GM13976 (cell line): Measurements from ENCODE around the gene MCTP2.
"Not testable (repeated sequence)": the region's sequence is repeated elsewhere in the genome, so short reads cannot be mapped to it uniquely, and the experiment has no call there.

Experiments
- DNase-seq: peaks from one replicate; pipeline ENCODE4 v3.0.0; 2012; ENCODE audit warnings: low spot score
- in situ Hi-C: fragments of 300-500 bp; cut with MboI; formaldehyde crosslinking; loops from one replicate; pipeline ENCODE4 v1.12.0; 2022; ENCODE audit warnings: low sequenced_read_pairs, mixed read lengths, inconsistent platforms; ENCODE audit not compliant: unreplicated experiment
- TF ChIP-seq, protein P1 (sequence below): IDR thresholded peaks from 2 replicates; pipeline ENCODE4 v1.5.1; 2012; ENCODE audit warnings: borderline replicate concordance, mild to moderate bottlenecking; ENCODE audit not compliant: insufficient read depth; ENCODE audit errors: extremely low read depth, missing control alignments, control extremely low read depth

The MCTP2 gene

DNA sequence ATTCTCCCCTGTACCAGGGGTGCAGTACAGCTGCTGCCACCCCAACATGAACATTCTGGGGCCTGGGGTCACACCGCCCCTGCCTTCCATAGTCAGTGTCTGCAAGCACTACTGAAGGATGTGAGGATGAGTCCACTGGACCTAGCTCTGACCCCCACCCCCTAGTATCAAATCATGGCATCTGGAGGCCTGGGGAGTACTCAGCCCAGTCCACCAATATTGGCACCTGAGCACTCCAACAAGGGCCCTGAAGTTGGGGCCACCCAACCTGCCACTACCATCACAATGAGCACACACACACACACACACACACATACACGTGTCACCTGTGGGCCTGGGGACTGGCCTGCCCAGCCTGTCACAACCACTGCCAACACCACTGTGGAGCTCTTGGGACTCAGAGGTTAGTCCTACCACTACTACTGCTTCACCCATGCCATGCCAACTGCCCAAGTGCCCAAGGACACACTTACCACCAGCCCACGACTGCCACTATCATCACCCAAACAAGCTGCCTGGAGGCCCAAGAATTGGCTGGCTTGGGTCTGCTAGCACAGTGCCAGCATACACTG lies 253.9 kb downstream of the MCTP2 start:
- in situ Hi-C loops, result no loop called here
- DNase-seq, result no peak
- TF ChIP-seq, protein P1, sequence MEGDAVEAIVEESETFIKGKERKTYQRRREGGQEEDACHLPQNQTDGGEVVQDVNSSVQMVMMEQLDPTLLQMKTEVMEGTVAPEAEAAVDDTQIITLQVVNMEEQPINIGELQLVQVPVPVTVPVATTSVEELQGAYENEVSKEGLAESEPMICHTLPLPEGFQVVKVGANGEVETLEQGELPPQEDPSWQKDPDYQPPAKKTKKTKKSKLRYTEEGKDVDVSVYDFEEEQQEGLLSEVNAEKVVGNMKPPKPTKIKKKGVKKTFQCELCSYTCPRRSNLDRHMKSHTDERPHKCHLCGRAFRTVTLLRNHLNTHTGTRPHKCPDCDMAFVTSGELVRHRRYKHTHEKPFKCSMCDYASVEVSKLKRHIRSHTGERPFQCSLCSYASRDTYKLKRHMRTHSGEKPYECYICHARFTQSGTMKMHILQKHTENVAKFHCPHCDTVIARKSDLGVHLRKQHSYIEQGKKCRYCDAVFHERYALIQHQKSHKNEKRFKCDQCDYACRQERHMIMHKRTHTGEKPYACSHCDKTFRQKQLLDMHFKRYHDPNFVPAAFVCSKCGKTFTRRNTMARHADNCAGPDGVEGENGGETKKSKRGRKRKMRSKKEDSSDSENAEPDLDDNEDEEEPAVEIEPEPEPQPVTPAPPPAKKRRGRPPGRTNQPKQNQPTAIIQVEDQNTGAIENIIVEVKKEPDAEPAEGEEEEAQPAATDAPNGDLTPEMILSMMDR, result no peak

DNA sequence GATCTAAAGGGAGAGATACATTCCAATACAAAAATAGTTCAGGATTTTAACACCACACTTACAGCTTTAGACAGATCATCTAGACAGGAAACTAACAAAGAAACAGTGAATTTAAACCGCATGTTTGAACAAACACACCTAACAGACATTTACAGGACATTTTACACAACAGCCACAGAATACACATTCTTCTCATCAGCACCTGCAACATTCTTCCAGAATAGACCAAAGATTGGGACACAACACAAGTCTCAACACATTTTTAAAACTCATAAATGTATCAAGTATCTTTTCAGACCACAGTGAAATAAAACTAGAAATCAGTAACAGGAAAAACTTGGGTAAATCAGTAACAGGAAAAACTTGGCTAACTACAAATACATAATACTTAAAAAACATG lies 256.3 kb downstream of the MCTP2 start:
- no peak for DNase-seq
- in situ Hi-C loops, result no loop called here
- TF ChIP-seq, protein P1, result no peak

DNA sequence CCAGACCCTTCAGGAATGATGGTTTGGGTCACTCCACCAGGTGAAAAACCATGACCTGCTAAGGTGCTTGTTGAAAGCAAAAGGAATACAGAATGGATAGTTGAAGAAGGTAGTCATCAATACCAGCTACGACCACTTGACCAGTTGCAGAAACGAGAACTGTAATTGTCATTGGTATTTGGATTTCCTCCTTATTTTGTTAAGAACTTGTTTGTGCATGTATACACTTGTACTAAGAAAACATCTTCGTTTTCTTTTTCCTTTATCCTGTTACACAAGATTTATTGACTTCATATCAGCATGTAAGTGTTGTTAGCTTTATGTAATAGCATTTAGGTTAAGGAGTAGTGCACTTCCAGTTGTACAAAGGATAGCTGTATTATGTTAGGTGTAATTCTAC lies 261.8 kb downstream of the MCTP2 start:
- in situ Hi-C loops, result no loop called here
- no peak for DNase-seq
- TF ChIP-seq, protein P1, result no peak

DNA sequence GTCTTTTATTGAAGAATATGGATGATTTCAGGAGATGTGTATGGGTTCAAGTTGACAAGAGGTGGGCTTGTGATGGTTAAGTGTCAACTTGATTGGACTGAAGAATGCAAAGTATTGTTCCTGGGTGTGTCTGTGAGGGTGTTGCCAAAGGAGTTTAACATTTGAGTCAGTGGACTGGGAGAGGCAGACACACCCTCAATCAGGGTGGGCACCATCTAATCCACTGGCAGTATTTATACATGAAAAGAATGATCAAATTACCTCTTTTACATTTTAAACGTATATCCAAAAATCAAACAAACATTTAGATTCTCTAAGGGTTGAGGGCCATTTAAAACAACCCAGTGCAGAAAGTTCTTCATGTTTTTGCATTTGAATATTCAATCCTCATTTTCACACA lies 262.2 kb downstream of the MCTP2 start:
- DNase-seq, in situ Hi-C loops: not testable (repeated sequence)

DNA sequence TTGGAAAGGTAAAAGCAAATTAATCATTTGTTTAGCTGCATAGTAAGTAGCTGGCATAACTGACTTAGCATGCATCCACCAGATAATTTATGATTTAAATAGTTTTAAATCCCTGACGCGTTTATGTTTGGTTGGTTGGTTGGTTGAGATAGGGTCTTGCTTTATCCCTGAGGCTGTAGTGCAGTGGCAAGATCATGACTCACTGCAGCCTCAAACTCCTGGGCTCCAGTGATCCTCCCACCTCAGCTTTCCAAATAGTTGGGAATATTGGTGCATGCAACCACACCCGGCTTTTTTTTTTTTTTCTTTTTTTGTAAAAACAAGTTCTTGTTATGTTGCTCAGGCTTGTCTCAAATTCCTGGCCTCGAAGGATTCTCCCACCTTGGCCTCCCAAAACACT lies 263.4 kb downstream of the MCTP2 start:
- DNase-seq, result no peak
- in situ Hi-C loops, result no loop called here
- TF ChIP-seq, protein P1, result no peak

DNA sequence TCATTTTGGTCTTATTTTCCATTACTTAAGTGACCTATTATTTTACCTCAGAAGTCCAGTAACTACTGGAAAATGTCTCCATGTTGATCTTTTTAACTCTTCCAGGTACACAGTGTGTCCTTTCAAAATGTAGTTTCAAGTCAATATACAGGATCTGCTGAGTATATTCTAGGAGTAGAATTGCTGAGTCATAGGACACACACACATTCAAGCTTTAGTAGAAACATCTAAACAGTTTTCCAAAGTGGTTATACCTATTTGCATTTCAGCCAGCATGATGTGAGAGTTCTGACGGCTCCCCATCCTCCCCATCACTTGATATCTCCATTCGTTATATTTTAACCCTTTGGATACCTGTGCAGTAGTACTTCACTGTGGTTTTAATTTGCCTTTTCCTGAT lies 271.9 kb downstream of the MCTP2 start:
- no peak for DNase-seq
- in situ Hi-C loops, result no loop called here
- TF ChIP-seq, protein P1, result no peak

DNA sequence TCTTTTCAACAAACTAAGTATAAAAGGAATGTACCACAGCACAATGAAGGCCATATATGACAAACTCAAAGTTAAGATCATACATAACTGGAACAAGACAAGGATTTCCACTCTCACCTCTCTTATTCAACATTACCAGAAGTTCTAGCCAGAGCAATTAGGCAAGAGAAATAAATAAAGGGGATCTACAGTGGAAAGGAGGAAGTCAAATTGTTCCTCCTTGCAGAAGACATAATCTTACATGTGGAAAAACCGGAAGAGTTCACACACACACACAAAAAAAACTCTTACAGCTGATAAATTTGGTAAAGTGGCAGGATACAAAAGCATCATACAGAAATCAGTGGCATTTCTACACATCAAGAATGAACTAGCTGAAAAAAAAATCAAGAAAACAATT lies 277.9 kb downstream of the MCTP2 start:
- in situ Hi-C loops, result no loop called here
- DNase-seq, result no peak
- TF ChIP-seq, protein P1, result no peak
